WI38 (cell line): ENCODE data around the gene SP6.

Experiments
- H3K4me3 ChIP-seq: 2 replicates; pipeline ENCODE4 v1.5.1; 2011; ENCODE audit warnings: low read depth, mild to moderate bottlenecking, control low read depth, low read length
- TF ChIP-seq, protein P1 (sequence below): IDR thresholded peaks from 2 replicates; pipeline ENCODE4 v1.5.1; 2012; ENCODE audit warnings: low read depth, mild to moderate bottlenecking, control low read depth, low read length

SP6 gene

GRCh38 chr17:47808036-47808829 is 42.7 kb downstream of the SP6 start:
- TF ChIP-seq, protein P1, sequence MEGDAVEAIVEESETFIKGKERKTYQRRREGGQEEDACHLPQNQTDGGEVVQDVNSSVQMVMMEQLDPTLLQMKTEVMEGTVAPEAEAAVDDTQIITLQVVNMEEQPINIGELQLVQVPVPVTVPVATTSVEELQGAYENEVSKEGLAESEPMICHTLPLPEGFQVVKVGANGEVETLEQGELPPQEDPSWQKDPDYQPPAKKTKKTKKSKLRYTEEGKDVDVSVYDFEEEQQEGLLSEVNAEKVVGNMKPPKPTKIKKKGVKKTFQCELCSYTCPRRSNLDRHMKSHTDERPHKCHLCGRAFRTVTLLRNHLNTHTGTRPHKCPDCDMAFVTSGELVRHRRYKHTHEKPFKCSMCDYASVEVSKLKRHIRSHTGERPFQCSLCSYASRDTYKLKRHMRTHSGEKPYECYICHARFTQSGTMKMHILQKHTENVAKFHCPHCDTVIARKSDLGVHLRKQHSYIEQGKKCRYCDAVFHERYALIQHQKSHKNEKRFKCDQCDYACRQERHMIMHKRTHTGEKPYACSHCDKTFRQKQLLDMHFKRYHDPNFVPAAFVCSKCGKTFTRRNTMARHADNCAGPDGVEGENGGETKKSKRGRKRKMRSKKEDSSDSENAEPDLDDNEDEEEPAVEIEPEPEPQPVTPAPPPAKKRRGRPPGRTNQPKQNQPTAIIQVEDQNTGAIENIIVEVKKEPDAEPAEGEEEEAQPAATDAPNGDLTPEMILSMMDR: no peak
- no peak overlapping the region for H3K4me3 ChIP-seq

- TF ChIP-seq, protein P1: no peak
Measured at GRCh38 chr17:47807421-47807820, 43.5 kb downstream of the SP6 start.

DNA sequence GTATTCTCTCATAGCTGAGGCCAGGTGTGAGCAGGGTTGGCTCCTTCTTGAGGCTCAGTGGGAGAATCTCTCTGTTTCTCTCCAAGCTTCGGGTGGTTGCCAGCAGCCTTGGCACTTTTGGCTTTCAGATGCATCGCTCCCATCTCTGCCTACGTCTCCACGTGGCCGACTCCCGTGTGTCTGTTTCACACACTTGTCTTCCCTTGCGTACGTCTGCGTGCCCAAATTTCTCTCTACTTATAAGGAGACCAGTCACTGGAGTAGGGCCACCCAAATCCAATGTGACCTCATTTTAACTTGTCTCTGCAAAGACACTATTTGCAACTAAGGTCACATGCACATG is 44.1 kb downstream of the SP6 start:
- no peak overlapping the region for H3K4me3 ChIP-seq
- TF ChIP-seq, protein P1: no peak

More at GRCh38 chr17:47807421-47807820, 43.5 kb downstream of the SP6 start:
- no peak overlapping the region for H3K4me3 ChIP-seq

DNA sequence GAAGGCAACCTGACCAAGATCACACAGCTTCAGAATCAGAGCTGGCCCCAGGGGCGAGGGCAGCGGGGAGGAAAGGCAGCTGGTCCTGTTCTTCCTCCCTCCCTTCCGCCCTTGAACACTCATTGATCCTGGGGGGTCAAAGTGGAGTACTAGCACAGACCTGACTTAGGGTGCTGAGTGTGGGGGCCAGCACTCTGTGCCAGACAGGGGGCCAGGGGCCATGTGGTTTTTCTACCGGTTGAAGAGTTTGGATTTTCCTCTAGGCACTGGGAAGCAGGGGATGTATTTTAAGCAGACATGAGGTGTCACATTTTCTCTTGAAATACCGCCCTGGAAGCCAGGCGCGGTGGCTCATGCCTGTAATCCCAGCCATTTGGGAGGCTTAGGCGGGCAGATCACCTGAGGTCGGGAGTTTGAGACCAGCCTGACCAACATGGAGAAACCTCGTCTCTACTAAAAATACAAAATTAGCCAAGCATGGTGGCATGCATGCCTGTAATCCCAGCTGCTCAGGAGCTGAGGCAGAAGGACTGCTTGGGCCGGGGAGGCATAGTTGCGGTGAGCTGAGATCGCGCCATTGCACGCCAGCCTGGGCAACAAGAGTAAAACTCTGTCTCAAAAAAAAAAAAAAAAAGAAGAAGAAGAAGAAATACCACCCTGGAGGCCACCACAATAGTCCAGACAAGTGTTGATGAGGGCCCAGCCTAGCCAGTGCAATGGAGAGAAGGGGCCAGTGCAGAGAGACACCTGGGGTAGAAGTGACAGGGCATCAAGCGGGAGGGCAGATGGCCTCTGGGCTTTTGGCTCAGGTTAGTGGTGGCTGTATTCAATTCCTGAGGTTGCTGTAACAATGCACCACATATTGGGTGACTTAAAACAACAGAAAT is 44.7 kb downstream of the SP6 start:
- no peak overlapping the region for H3K4me3 ChIP-seq
- TF ChIP-seq, protein P1: no peak

DNA sequence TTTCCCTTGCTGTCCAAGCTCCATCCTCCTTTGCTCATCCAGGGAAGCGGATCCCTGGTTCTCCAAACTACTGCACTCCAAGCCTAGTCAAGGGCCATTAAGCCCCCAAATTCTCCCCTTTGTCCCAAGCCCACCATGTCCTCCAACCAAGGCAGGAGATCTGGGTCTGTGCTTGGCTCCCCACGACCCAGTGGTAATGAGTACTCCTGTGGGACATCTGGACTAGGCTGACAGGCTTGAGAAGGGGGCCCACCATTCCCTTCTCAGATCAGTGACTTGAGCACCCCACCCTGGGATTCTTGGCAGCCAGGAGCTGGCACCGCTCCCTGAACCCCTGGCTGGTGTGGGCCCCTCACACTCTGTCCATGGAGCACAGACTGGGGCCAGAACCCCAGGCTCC is 46.5 kb downstream of the SP6 start:
- no peak overlapping the region for H3K4me3 ChIP-seq
- TF ChIP-seq, protein P1: no peak

DNA sequence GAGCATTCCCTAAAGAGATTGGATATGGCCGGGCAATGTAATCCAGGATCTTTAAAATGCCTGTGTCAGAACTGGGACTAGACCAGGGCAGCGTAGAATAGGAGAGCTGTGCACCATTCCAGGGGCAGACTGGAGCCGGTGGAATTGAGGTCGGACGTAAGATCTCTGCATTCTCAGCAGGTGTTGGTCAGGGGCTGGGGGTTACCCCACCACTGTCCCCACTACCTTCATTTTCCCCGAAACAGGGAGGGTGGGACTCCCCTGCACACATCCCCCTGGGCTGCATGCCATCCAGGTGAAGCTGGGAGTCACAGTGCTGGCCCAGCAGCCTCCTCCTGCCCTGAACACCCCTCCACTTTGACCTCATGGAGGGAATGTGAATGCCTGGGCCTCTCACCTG is 47.2 kb downstream of the SP6 start:
- no peak overlapping the region for H3K4me3 ChIP-seq
- TF ChIP-seq, protein P1: no peak

DNA sequence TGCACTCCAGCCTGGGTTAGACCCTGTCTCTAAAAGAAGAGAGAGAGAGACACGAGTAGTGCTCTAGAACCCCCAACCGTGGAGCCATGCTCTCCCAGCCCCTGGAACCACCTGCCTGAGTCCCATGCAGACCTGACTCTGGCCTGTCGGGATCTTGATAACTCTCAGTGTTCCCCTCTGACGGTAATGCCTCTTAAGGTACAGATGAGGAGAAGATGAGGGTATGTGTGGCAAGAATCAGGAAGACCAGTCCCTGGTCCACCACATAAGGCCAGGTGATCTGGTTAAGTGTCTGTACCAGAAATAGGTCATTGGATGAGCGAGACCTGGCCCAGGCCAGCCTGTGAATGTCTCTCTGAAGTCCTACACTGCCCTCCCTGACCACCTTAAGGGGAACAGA is 47.8 kb downstream of the SP6 start:
- TF ChIP-seq, protein P1: no peak
- H3K4me3 ChIP-seq: no peak overlapping the region
